ENCODE results near the gene BRCC3.
A peak's percentile ranks its signal among the peaks of the same experiment; 100 is the strongest.
"Not testable (repeated sequence)": the region's sequence is repeated elsewhere in the genome, so short reads cannot be mapped to it uniquely, and the experiment has no call there.

BRCC3 gene

DNA sequence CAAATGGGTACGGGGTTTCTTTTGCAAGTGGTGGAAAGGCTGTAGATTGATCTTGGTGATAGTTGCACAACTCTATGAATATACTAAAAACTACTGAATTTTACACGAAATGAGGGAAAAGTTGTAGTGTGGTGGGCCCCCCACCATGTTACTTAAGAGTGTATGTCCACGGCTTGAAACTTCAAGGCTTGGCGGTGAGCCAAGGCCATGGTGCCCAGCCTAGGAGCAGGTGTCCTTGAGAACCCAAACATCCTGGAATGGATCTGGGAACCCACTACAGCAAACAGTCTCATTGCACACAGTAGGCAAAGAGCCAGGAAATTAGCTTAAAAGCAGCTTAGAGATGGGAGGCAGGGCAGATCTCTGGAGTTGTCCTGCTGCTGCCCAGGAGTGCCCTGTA is 62.9 kb downstream of the BRCC3 start:
- no peak for DNase-seq (ENCODE audit: extremely low read depth, low read depth)
- no peak overlapping the region for H3K4me3 ChIP-seq (replicated peaks; ENCODE audit: low read depth, low read length)
- TF ChIP-seq, protein P1, sequence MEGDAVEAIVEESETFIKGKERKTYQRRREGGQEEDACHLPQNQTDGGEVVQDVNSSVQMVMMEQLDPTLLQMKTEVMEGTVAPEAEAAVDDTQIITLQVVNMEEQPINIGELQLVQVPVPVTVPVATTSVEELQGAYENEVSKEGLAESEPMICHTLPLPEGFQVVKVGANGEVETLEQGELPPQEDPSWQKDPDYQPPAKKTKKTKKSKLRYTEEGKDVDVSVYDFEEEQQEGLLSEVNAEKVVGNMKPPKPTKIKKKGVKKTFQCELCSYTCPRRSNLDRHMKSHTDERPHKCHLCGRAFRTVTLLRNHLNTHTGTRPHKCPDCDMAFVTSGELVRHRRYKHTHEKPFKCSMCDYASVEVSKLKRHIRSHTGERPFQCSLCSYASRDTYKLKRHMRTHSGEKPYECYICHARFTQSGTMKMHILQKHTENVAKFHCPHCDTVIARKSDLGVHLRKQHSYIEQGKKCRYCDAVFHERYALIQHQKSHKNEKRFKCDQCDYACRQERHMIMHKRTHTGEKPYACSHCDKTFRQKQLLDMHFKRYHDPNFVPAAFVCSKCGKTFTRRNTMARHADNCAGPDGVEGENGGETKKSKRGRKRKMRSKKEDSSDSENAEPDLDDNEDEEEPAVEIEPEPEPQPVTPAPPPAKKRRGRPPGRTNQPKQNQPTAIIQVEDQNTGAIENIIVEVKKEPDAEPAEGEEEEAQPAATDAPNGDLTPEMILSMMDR (IDR thresholded peaks at IDR 0.05; ENCODE audit: low read depth, low read length, missing control alignments), result no peak

DNA sequence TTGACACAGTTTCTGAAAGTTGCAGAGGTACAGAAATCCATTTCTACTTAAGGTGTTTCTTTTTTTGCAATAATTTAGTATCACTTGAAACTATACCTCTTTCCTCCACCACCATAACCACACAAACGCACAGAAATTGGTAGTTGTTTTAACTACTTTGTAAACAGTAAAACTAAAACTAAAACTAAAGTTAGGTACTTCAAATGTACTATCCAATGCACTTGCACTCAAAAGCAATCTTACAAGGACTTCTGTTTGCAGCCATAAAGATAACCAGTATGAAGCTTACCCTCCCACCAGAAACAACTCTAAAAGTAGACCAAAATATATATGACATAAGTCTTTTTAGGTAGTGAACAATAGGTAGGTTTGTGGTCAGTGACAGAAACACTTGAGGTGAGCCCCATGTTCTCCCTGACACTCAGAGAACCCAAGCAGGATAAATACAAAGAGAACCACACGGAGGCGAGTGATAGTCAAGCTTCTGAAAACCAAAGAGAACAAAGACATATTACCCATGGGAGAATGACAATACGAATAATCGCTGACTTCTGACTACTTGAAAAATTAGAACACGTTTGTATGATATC is 72.7 kb downstream of the BRCC3 start:
- TF ChIP-seq, protein P1 (IDR thresholded peaks at IDR 0.05; ENCODE audit: low read depth, low read length, missing control alignments), result no peak
- H3K4me3 ChIP-seq (replicated peaks; ENCODE audit: low read depth, low read length), result no peak overlapping the region
- DNase-seq (ENCODE audit: extremely low read depth, low read depth), result no peak

DNA sequence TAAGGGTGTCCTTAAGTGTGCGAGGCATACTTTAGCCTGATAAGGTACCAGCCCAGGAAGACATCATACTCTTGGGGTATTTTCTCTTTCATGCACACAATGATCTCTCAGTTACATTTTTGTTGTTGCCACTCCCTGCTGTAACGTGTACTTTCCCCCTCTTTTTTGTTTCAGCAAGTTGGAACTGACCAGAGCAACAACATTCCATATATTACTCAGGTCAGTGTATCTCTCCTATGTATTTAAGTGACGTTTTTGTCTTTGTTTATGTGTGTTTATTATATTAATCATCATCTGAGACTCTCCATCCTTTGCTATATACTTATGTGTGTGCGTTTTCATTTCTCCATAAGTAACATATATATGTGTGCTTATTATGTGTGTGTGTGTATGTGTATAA is 73.6 kb downstream of the BRCC3 start:
- H3K4me3 ChIP-seq (replicated peaks; ENCODE audit: low read depth, low read length), result no peak overlapping the region
- TF ChIP-seq, protein P1 (IDR thresholded peaks at IDR 0.05; ENCODE audit: low read depth, low read length, missing control alignments), result no peak
- DNase-seq (ENCODE audit: extremely low read depth, low read depth), result no peak

DNA sequence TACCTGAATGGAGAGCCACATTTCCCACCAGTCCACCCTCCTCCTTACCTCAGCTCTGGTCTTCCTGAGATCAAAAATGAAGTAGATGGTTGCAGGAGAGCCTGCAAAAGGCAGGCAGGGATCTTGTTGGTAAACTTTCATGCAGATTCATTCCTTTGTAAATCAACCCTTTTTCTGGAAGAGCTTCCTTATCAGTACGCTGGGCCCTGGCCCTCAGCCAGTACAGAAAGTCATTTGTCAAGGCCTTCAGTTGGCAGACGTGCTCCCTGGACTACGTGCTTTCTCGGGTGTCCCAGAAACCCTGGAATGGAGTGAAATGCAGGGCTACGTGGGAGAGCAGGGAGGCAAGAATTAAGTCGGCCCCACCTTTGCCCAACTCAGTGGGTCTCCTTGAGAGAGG is 76.3 kb downstream of the BRCC3 start:
- not testable (repeated sequence) for H3K4me3 ChIP-seq (replicated peaks; ENCODE audit: low read depth, low read length); DNase-seq (ENCODE audit: extremely low read depth, low read depth)

DNA sequence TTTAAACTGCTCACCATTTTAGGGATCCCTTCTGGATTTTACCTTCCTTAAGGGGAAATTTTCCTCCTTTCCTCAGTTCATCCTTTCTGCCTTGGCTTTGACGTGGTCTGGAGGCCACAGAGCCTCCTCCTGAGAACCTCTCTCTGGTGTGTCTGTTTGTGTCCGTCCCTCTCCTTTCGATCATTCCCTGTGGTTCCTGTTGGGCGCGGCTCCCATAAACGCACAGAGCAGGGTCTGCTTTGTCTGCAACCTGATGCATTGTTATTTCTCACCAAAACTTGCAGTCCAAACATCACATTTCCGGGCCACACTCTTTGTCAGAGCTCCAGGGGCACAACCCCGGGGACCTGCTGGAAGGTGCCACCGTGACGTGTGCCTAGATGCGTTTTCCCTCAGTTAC is 76.9 kb downstream of the BRCC3 start:
- DNase-seq (ENCODE audit: extremely low read depth, low read depth); H3K4me3 ChIP-seq (replicated peaks; ENCODE audit: low read depth, low read length): not testable (repeated sequence)

DNA sequence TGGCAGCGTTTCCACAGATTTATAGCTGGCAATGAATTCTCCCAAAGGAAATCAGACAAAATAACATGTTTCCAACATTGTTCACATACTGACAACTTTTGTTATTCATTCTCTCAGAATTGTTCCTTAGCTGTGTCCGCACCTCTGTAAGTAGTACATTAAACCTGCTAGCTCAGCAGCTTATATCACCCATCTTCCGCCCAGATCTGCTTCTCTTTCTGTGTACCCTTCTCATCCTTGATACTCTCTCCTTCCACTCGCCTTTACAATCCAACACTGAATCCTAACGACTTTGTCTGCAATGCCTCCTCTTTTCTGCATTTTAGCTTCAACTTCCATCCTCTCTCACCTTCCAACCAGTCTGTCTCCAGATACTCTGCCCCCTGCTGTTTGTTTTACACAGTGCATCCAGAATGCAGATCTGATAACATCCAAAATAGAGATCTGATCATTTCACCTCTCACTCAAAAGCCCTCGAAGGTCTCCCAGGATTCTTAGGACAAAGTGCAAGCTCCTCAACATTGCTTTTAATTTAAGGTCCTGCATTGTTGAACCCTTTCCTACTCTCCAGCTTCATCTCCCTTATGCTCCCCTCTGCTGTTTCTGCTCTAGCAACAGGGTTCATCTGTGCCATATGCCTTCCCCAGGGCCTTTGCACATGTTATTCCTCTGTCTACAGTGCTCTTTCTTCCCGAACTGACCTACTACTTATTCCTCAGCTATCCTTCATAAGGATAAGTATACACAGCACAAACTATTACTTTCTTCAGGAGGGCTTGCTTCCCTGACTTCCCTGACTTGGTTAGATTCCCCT is 77.6 kb downstream of the BRCC3 start:
- no peak for DNase-seq (ENCODE audit: extremely low read depth, low read depth)

DNA sequence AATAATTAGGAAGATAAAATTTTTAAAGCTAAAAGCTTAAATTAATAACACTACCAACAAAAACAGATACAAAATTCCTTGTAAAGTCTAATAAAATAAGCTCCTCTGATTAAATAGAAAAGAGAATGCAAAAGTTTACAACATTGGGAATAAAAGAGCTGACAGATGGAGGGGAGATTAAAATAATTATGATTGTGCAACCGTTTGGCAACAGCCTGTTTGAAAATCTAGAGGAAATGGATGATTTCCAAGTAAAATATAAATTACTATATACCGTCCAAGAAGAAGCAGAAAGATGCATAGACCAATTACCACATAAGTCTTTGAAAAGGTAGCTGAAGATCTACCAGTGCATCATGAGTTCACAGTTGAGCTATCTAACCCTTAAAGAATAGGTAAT is 98.6 kb downstream of the BRCC3 start:
- TF ChIP-seq, protein P1 (IDR thresholded peaks at IDR 0.05; ENCODE audit: low read depth, low read length, missing control alignments), result no peak
- no peak overlapping the region for H3K4me3 ChIP-seq (replicated peaks; ENCODE audit: low read depth, low read length)
- DNase-seq (ENCODE audit: extremely low read depth, low read depth), result no peak

More for the DNA sequence above, 77.6 kb downstream of the BRCC3 start:
- H3K4me3 ChIP-seq (replicated peaks; ENCODE audit: low read depth, low read length), result no peak overlapping the region
- TF ChIP-seq, protein P1 (IDR thresholded peaks at IDR 0.05; ENCODE audit: low read depth, low read length, missing control alignments), result peak; percentile 52

Data from HFF-Myc (cell line).